Neutrophil (primary cell): ENCODE results near the gene CCR5AS.
"Not testable (repeated sequence)": the region's sequence is repeated elsewhere in the genome, so short reads cannot be mapped to it uniquely, and the experiment has no call there.

Experiments used
- H3K27ac ChIP-seq: fragments of 200-600 bp; sonication (generic); 2 replicates; pipeline ENCODE4 v1.5.1; 2016; ENCODE audit warnings: mild to moderate bottlenecking, moderate library complexity
- H3K27me3 ChIP-seq: fragments of 200-600 bp; sonication (generic); 2 replicates; pipeline ENCODE4 v1.6.0; 2016; ENCODE audit warnings: mild to moderate bottlenecking
- H3K36me3 ChIP-seq: fragments of 200-600 bp; sonication (generic); 2 replicates; pipeline ENCODE4 v1.5.1; 2017
- H3K4me1 ChIP-seq, 2 experiments: fragments of 200-600 bp in 1 of 2; sonication (generic) in 1 of 2; 1 replicate in 1 of 2; 2 replicates in 1 of 2; pipeline versions ENCODE4 v1.5.1 to v1.6.1; 2013 to 2016; ENCODE audit warnings: low read depth in 1 of 2, low read length in 1 of 2, mild to moderate bottlenecking in 1 of 2, moderate library complexity in 1 of 2; ENCODE audit not compliant: control insufficient read depth in 1 of 2, insufficient read depth in 1 of 2
- H3K4me3 ChIP-seq, 2 experiments: fragments of 200-600 bp in 1 of 2; sonication (generic) in 1 of 2; 1 replicate in 1 of 2; 2 replicates in 1 of 2; pipeline ENCODE4 v1.5.1; 2013 to 2016; ENCODE audit warnings: low read depth in 1 of 2, low read length in 1 of 2, mild to moderate bottlenecking in 1 of 2, moderate library complexity in 1 of 2
- H3K9me3 ChIP-seq: fragments of 200-600 bp; sonication (generic); 2 replicates; pipeline ENCODE4 v1.5.1; 2016
- TF ChIP-seq, protein P1 (sequence below): fragments of 200-600 bp; sonication (generic); IDR thresholded peaks from 2 replicates; pipeline ENCODE4 v1.5.1; 2016; ENCODE audit warnings: antibody characterized with exemption

Gene CCR5AS

DNA sequence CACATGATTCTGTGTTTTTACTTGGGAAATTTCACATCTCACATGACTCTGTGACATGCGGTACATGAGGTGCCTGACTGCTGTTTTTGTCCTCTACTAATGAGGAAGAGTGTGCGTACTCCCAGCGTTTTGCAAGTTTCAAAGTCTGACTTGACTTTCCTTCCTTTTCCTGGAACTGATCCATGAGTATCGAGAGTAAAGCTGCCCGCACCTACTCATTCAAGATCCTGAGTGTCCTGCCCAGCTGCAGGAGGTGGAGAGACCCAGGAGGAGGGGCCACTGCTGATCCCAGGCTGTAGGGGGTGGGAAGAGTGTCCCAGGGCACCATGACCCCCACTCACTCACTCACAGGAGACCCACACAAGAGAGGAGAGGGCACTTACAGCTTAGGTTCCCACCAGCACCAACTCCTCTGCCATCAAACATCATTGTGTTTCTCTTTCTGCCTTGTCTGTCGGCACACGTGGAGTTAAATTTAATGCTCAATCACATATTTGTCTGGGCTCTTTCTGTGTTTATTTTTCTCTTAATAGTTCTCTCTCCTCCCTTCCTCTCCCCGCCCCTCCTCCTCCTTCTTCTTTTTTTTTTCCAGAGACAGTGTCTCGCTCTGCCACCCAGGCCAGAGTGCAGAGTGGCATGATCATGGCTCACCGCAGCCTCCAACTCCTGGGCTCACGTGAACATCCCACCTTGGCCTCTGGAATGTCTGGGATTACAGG lies 1.4 kb downstream of the CCR5AS start:
- Histone ChIP-seq H3K36me3 (no peaks in the 10 kb centered on the region), H3K4me1 (peaks cover 33 to 34% of the 10 kb centered on the region in 2 experiments), H3K27me3 (no peaks in the 10 kb centered on the region), H3K9me3 (no peaks in the 10 kb centered on the region), H3K27ac (peak overlapping the region; percentile 83), H3K4me3 (no peak overlapping the region)
- TF ChIP-seq, protein P1, sequence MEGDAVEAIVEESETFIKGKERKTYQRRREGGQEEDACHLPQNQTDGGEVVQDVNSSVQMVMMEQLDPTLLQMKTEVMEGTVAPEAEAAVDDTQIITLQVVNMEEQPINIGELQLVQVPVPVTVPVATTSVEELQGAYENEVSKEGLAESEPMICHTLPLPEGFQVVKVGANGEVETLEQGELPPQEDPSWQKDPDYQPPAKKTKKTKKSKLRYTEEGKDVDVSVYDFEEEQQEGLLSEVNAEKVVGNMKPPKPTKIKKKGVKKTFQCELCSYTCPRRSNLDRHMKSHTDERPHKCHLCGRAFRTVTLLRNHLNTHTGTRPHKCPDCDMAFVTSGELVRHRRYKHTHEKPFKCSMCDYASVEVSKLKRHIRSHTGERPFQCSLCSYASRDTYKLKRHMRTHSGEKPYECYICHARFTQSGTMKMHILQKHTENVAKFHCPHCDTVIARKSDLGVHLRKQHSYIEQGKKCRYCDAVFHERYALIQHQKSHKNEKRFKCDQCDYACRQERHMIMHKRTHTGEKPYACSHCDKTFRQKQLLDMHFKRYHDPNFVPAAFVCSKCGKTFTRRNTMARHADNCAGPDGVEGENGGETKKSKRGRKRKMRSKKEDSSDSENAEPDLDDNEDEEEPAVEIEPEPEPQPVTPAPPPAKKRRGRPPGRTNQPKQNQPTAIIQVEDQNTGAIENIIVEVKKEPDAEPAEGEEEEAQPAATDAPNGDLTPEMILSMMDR, result no peak

DNA sequence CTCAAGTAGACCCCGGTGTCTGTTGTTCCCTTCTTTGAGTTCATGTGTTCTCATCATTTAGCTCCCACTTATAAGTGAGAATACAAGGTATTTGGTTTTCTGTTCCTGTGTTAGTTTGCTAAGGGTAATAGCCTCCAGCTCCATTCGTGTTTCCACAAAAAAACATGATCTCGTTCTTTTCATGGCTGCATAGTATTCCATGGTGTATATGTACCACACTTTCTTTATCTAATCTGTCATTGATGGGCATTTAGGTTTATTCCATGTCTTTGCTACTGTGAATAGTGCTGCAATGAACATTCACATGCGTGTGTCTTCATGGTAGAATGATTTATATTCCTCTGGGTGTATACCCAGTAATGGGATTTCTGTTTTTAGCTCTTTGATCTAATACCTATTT lies 4.0 kb downstream of the CCR5AS start:
- H3K36me3 ChIP-seq, H3K27me3 ChIP-seq, H3K9me3 ChIP-seq, H3K27ac ChIP-seq, H3K4me3 ChIP-seq: not testable (repeated sequence)
- peaks cover 32 to 33% of the 10 kb centered on the region in 2 experiments for H3K4me1 ChIP-seq

DNA sequence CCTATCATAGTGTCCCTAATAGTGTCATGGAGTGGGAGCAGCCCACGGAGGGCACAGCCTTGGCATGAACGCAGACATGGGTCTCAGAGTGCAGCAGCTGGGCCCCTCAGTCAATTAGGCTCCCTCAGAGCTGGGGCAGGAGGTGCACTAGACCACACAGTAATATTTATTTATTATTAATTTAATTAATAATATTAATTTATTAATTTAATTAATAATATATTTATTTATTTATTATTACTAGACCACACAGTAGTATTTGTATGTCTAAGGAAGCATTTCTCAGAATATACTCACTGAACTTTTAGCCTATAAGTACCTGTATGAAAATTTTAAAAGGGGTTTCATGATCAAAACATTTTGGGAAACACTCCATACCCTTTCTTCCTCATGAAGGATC lies 5.3 kb downstream of the CCR5AS start:
- Histone ChIP-seq H3K27ac (no peak overlapping the region), H3K4me3 (no peak overlapping the region), H3K9me3 (no peaks in the 10 kb centered on the region), H3K27me3 (no peaks in the 10 kb centered on the region), H3K4me1 (peaks cover 24 to 27% of the 10 kb centered on the region in 2 experiments), H3K36me3 (no peaks in the 10 kb centered on the region)
- TF ChIP-seq, protein P1, result no peak

DNA sequence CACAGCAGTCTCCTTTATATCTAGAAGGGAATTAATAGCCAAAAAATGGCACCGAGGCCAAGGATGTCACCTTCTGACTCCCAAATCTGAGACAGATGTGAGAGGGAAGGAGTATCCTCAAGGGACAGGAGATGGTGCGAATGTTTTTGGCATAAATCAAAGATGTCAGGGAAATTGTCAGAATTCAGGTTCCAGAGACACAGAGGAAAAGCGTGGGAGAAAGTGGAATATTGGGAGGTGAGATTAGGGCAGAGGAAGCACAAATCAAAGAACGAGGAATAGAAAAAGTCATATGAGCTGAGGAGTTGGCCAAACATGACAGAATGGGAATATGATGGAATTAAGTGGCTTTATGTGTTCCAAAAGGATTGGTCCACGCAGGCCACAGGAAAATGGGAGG lies 6.0 kb downstream of the CCR5AS start:
- H3K9me3 ChIP-seq, result no peaks in the 10 kb centered on the region
- TF ChIP-seq, protein P1, result no peak
- no peaks in the 10 kb centered on the region for H3K27me3 ChIP-seq
- peaks cover 25 to 27% of the 10 kb centered on the region in 2 experiments for H3K4me1 ChIP-seq
- H3K4me3 ChIP-seq, result no peak overlapping the region
- H3K36me3 ChIP-seq, result no peaks in the 10 kb centered on the region
- no peak overlapping the region for H3K27ac ChIP-seq

DNA sequence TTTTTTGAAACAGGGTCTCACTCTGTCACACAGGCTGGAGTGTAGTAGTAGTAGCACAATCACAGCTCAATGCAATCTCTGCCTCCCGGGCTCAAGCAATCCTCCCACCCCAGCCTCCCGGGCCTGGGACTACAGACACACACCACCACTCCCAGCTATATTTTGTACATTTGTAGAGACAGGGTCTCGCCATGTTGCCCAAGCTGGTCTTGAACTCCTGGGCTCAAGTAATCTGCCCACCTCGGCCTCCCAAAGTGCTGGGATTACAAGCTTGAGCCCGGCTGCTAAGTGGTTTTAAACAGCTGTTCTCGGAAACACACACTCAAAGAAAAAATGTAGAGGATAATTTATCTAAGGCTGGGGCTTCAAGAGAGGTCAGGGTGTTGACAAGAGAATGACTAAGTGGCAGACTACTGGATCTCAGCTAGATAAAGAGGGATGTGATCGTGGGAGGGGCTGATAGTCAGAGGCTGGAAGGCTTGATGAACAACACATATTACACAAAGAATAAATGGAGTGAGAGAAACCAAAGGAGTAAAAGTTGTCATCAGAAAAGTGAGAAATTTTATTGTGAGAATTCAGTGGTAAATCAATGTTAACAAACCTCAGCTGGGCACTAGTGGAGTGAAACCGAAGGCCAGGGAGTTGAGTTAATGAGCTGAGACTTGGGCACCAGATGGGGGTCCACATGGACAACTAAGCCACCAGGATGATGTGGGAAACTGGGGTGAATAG lies 6.7 kb downstream of the CCR5AS start:
- TF ChIP-seq, protein P1, result no peak
- no peaks in the 10 kb centered on the region for H3K36me3 ChIP-seq
- peaks cover 25 to 27% of the 10 kb centered on the region in 2 experiments for H3K4me1 ChIP-seq
- H3K27me3 ChIP-seq, result no peaks in the 10 kb centered on the region
- no peak overlapping the region for H3K27ac ChIP-seq
- H3K4me3 ChIP-seq, result no peak overlapping the region
- no peaks in the 10 kb centered on the region for H3K9me3 ChIP-seq

DNA sequence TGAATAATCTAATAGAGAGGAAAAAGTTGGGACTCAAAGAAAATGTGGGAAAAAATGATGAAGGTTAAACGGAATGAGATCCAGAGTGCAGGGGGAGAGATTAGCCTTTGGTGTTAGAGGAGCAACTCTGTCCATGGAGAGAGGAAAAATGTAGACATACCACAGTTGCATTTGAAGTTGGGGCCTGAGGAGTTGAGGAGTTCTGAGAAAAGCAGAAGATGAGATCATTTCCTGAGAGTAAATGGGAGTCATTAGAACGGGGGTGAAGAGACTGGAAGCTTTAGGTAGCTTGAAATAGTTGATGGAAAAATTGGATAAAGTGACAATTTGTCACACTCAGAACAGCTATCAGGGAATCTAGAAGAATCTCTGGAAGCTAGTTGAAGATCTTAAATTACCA lies 7.3 kb downstream of the CCR5AS start:
- H3K9me3 ChIP-seq, result no peaks in the 10 kb centered on the region
- TF ChIP-seq, protein P1, result no peak
- H3K27ac ChIP-seq, result no peak overlapping the region
- no peaks in the 10 kb centered on the region for H3K27me3 ChIP-seq
- H3K4me1 ChIP-seq, result peaks cover 23 to 27% of the 10 kb centered on the region in 2 experiments
- H3K4me3 ChIP-seq, result no peak overlapping the region
- no peaks in the 10 kb centered on the region for H3K36me3 ChIP-seq
